ENCODE measurements around the gene ATAT1.

- TF ChIP-seq CTCF (conservative IDR thresholded peaks at IDR 0.05) (no peak), EZH2 (IDR thresholded peaks at IDR 0.05; ENCODE audit: low read depth) (no peak)
Observed at GRCh38 chr6:30601815-30602641, 24.6 kb upstream of the ATAT1 start.
